Neural cell (in vitro differentiated cells): Measurements from ENCODE around the gene BRIP1. TPM values are rescaled to one million over a fixed set of nuclear protein-coding genes. Genes with fewer than 3 reads are reported as not detected.

ENCODE experiments used
- H2AFZ ChIP-seq: fragments of 200-600, 300-800 bp; sonication (generic), shearing (Covaris generic); 2 replicates; pipeline ENCODE4 v1.6.0; 2014; ENCODE audit warnings: low read depth, mild to moderate bottlenecking, antibody characterized with exemption, low read length, moderate library complexity
- H3F3A ChIP-seq: fragments of 200-600 bp; shearing (Covaris generic); 2 replicates; pipeline ENCODE4 v1.6.1; 2016; ENCODE audit warnings: mild to moderate bottlenecking, moderate library complexity, mixed read lengths, antibody characterized with exemption, low read length; ENCODE audit not compliant: insufficient read depth, poor library complexity, severe bottlenecking
- H3K27ac ChIP-seq: fragments of 200-600, 300-800 bp; sonication (generic), shearing (Covaris generic); 2 replicates; pipeline ENCODE4 v1.5.1; 2014; ENCODE audit warnings: mild to moderate bottlenecking, low read length, moderate library complexity
- H3K27me3 ChIP-seq: fragments of 300-800, 200-600 bp; sonication (generic), shearing (Covaris generic); 2 replicates; pipeline ENCODE4 v1.6.0; 2014; ENCODE audit warnings: mild to moderate bottlenecking, low read depth, low read length, moderate library complexity; ENCODE audit not compliant: insufficient read depth
- H3K36me3 ChIP-seq: fragments of 300-800, 200-600 bp; sonication (generic), shearing (Covaris generic); 2 replicates; pipeline ENCODE4 v1.5.1; 2014; ENCODE audit warnings: mild to moderate bottlenecking, antibody characterized with exemption, low read length, moderate library complexity; ENCODE audit not compliant: insufficient read depth
- H3K4me2 ChIP-seq: fragments of 300-800, 200-600 bp; sonication (generic), shearing (Covaris generic); 2 replicates; pipeline ENCODE4 v1.6.0; 2014; ENCODE audit warnings: mild to moderate bottlenecking, low read length
- H3K4me3 ChIP-seq: fragments of 300-800, 200-600 bp; sonication (generic), shearing (Covaris generic); 2 replicates; pipeline ENCODE4 v1.5.1; 2014; ENCODE audit warnings: mild to moderate bottlenecking, low read length, moderate library complexity
- H3K79me2 ChIP-seq: fragments of 200-600 bp; shearing (Covaris generic); replicated peaks from 2 replicates; pipeline ENCODE4 v1.6.0; 2014; ENCODE audit warnings: mild to moderate bottlenecking, low read length, moderate library complexity; ENCODE audit not compliant: insufficient read depth
- H3K9ac ChIP-seq: fragments of 300-800, 200-600 bp; sonication (generic), shearing (Covaris generic); 2 replicates; pipeline ENCODE4 v1.6.1; 2016; ENCODE audit warnings: mild to moderate bottlenecking, low read length, mixed read lengths
- H3K9me2 ChIP-seq: fragments of 200-600 bp; shearing (Covaris generic); 2 replicates; pipeline ENCODE4 v1.6.1; 2016; ENCODE audit warnings: mild to moderate bottlenecking, low read length, mixed read lengths; ENCODE audit not compliant: insufficient read depth
- H3K9me3 ChIP-seq: fragments of 200-600, 300-800 bp; sonication (generic), shearing (Covaris generic); 2 replicates; pipeline ENCODE4 v1.6.1; 2016; ENCODE audit warnings: mild to moderate bottlenecking, mixed run types, low read length, moderate library complexity, mixed read lengths
- H4K20me1 ChIP-seq: fragments of 200-600 bp; shearing (Covaris generic); 2 replicates; pipeline ENCODE4 v1.6.1; 2016; ENCODE audit warnings: mild to moderate bottlenecking, mixed run types; ENCODE audit not compliant: insufficient read depth
- EP300 ChIP-seq: fragments of 450-650 bp; conservative IDR thresholded peaks from 2 replicates; pipeline ENCODE4 v1.6.1; 2014; ENCODE audit warnings: antibody characterized with exemption, mild to moderate bottlenecking, moderate library complexity; ENCODE audit not compliant: poor library complexity, severe bottlenecking
- EZH2 ChIP-seq: fragments of 200-600, 300-800 bp; shearing (Covaris generic), sonication (generic); IDR thresholded peaks from 2 replicates; pipeline ENCODE4 v1.6.1; 2014; ENCODE audit warnings: antibody characterized with exemption, low read length, borderline replicate concordance, mild to moderate bottlenecking; ENCODE audit not compliant: insufficient read depth, poor library complexity, severe bottlenecking
- MXI1 ChIP-seq: fragments of 450-650 bp; conservative IDR thresholded peaks from 2 replicates; pipeline ENCODE4 v1.6.1; 2014; ENCODE audit warnings: antibody characterized with exemption, mild to moderate bottlenecking; ENCODE audit not compliant: poor library complexity, severe bottlenecking
- POLR2AphosphoS5 ChIP-seq: IDR thresholded peaks from 2 replicates; pipeline ENCODE4 v1.6.1; 2012
- RAD21 ChIP-seq: fragments of 450-650 bp; conservative IDR thresholded peaks from 2 replicates; pipeline ENCODE4 v1.6.1; 2014; ENCODE audit warnings: antibody characterized with exemption, mild to moderate bottlenecking, moderate library complexity
- SMC3 ChIP-seq: fragments of 450-650 bp; conservative IDR thresholded peaks from 2 replicates; pipeline ENCODE4 v1.6.1; 2014; ENCODE audit warnings: antibody characterized with exemption, mild to moderate bottlenecking, moderate library complexity; ENCODE audit not compliant: poor library complexity
- TAF1 ChIP-seq: IDR thresholded peaks from 2 replicates; pipeline ENCODE4 v1.6.1; 2012; ENCODE audit warnings: low read depth
- polyA plus RNA-seq: library from polyadenylated mRNA; depleted of rRNA; stranded (reverse); fragments of >200 nt; gene quantifications from 2 replicates; pipeline ENCODE4 v1.2.3, GENCODE V29; 2014
- TF ChIP-seq, protein P1 (sequence below): IDR thresholded peaks from 2 replicates; pipeline ENCODE4 v1.6.1; 2012; ENCODE audit warnings: borderline replicate concordance
- TF ChIP-seq, protein P2 (sequence below): fragments of 450-650 bp; IDR thresholded peaks from 2 replicates; pipeline ENCODE4 v1.5.1; 2014; ENCODE audit warnings: antibody characterized with exemption, mild to moderate bottlenecking, moderate library complexity; ENCODE audit not compliant: poor library complexity, severe bottlenecking

Gene BRIP1
- polyA plus RNA-seq, 1 donor from 2014 or later, result 0.47 TPM

DNA sequence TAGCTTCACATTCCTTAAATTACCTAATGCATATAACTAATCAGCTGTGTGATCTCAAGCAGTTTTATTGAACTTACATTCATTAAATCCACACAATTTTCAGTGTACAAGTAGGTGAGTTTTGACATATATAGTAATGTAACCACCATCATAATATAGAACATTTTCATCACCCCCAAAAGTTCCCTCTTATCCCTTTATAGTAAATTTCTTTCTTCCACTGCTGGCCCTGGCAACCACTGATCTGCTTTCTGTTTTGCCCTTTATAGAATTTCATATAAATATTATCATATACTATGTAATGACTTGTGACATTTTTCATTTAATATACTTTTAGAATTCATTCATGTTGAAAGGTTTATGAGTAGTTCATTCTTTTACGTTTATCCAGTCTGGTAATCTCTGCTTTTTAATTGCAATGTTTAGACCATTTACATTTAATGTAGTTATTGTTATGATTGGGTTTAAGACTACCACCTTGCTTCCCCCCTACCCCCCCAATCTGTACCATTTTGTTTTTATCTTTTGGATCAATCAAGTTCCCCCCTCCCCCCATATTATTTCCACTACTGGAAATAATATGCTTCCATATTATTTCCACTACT is 147.0 kb downstream of the BRIP1 start:
- Histone ChIP-seq H3K9me2 (no peaks in the 10 kb centered on the region), H3K4me3 (no peak overlapping the region), H3K27me3 (no peaks in the 10 kb centered on the region), H3K79me2 (no peaks in the 10 kb centered on the region), H3K27ac (no peak overlapping the region), H4K20me1 (no peaks in the 10 kb centered on the region), H3K4me2 (no peak overlapping the region), H3K9me3 (no peaks in the 10 kb centered on the region), H3K36me3 (no peaks in the 10 kb centered on the region), H2AFZ (no peak overlapping the region), H3F3A (no peaks in the 10 kb centered on the region), H3K9ac (no peak overlapping the region)
- no peak for TF ChIP-seq EZH2
- TF ChIP-seq, protein P1, sequence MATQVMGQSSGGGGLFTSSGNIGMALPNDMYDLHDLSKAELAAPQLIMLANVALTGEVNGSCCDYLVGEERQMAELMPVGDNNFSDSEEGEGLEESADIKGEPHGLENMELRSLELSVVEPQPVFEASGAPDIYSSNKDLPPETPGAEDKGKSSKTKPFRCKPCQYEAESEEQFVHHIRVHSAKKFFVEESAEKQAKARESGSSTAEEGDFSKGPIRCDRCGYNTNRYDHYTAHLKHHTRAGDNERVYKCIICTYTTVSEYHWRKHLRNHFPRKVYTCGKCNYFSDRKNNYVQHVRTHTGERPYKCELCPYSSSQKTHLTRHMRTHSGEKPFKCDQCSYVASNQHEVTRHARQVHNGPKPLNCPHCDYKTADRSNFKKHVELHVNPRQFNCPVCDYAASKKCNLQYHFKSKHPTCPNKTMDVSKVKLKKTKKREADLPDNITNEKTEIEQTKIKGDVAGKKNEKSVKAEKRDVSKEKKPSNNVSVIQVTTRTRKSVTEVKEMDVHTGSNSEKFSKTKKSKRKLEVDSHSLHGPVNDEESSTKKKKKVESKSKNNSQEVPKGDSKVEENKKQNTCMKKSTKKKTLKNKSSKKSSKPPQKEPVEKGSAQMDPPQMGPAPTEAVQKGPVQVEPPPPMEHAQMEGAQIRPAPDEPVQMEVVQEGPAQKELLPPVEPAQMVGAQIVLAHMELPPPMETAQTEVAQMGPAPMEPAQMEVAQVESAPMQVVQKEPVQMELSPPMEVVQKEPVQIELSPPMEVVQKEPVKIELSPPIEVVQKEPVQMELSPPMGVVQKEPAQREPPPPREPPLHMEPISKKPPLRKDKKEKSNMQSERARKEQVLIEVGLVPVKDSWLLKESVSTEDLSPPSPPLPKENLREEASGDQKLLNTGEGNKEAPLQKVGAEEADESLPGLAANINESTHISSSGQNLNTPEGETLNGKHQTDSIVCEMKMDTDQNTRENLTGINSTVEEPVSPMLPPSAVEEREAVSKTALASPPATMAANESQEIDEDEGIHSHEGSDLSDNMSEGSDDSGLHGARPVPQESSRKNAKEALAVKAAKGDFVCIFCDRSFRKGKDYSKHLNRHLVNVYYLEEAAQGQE, result no peak
- TF ChIP-seq SMC3, result no peak
- TF ChIP-seq TAF1, result no peak
- TF ChIP-seq MXI1, result no peak
- TF ChIP-seq POLR2AphosphoS5, result no peak
- no peak for TF ChIP-seq RAD21
- no peak for TF ChIP-seq EP300
- TF ChIP-seq, protein P2, sequence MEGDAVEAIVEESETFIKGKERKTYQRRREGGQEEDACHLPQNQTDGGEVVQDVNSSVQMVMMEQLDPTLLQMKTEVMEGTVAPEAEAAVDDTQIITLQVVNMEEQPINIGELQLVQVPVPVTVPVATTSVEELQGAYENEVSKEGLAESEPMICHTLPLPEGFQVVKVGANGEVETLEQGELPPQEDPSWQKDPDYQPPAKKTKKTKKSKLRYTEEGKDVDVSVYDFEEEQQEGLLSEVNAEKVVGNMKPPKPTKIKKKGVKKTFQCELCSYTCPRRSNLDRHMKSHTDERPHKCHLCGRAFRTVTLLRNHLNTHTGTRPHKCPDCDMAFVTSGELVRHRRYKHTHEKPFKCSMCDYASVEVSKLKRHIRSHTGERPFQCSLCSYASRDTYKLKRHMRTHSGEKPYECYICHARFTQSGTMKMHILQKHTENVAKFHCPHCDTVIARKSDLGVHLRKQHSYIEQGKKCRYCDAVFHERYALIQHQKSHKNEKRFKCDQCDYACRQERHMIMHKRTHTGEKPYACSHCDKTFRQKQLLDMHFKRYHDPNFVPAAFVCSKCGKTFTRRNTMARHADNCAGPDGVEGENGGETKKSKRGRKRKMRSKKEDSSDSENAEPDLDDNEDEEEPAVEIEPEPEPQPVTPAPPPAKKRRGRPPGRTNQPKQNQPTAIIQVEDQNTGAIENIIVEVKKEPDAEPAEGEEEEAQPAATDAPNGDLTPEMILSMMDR, result no peak

DNA sequence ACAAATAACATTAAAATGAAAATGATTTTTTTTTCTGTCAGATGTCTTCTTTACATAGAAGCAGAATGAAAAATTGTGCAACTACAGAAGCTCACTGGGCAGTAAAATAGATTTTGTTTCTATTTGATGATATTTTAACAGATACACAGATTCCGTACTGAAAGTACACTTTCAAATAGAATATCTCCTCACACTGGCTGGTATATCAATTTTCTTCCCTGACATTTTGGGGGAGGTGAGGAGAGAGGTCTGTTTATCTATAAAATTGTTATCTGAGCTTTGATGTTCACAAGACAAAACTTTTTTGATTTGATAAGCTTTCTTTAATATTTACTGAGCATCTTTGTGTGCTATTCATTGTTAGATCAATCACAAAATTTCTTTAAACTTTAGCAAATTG is 148.0 kb downstream of the BRIP1 start:
- no peaks in the 10 kb centered on the region for H3K36me3 ChIP-seq
- no peak overlapping the region for H3K4me3 ChIP-seq
- H3F3A ChIP-seq, result no peaks in the 10 kb centered on the region
- no peak for TF ChIP-seq RAD21
- TF ChIP-seq, protein P2, result no peak
- no peak for TF ChIP-seq TAF1
- no peak for TF ChIP-seq EZH2
- TF ChIP-seq SMC3, result no peak
- no peak for TF ChIP-seq EP300
- no peak for TF ChIP-seq MXI1
- TF ChIP-seq POLR2AphosphoS5, result no peak
- TF ChIP-seq, protein P1, result no peak
- H2AFZ ChIP-seq, result no peak overlapping the region
- no peaks in the 10 kb centered on the region for H4K20me1 ChIP-seq
- H3K79me2 ChIP-seq, result no peaks in the 10 kb centered on the region
- no peak overlapping the region for H3K4me2 ChIP-seq
- H3K9me3 ChIP-seq, result no peaks in the 10 kb centered on the region
- H3K27me3 ChIP-seq, result no peaks in the 10 kb centered on the region
- no peaks in the 10 kb centered on the region for H3K9me2 ChIP-seq
- no peak overlapping the region for H3K27ac ChIP-seq
- H3K9ac ChIP-seq, result no peak overlapping the region
